Liver (tissue), 3 donors: ENCODE measurements around the gene PPP2R3B.

ENCODE experiments used
- CTCF ChIP-seq: fragments of 150-350 bp; IDR thresholded peaks from 2 replicates; pipeline ENCODE4 v1.5.1; 2017; ENCODE audit warnings: improper control_type of control experiment, low read depth, low read length; ENCODE audit not compliant: missing input control
- EGR1 ChIP-seq, 2 donors: IDR thresholded peaks; 2 replicates each; pipeline ENCODE4 v1.6.1; 2016 to 2018; ENCODE audit warnings: antibody characterized with exemption in 2 of 2, low read depth in 2 of 2
- FOXA1 ChIP-seq: IDR thresholded peaks from 2 replicates; pipeline ENCODE4 v1.6.1; 2016; ENCODE audit warnings: antibody characterized with exemption
- JUND ChIP-seq, 2 donors: IDR thresholded peaks; 2 replicates each; pipeline ENCODE4 v1.6.1; 2016; ENCODE audit warnings: antibody characterized with exemption in 2 of 2
- NR2F2 ChIP-seq: IDR thresholded peaks from 2 replicates; pipeline ENCODE4 v1.6.1; 2016; ENCODE audit warnings: antibody characterized with exemption
- RAD21 ChIP-seq, 2 donors: IDR thresholded peaks; 2 replicates each; pipeline ENCODE4 v1.6.1; 2016; ENCODE audit warnings: antibody characterized with exemption in 2 of 2, mild to moderate bottlenecking in 2 of 2
- RXRA ChIP-seq, 2 donors: IDR thresholded peaks; 2 replicates each; pipeline ENCODE4 v1.6.1; 2017 to 2018; ENCODE audit warnings: antibody characterized with exemption in 2 of 2, mild to moderate bottlenecking in 1 of 2
- SP1 ChIP-seq: IDR thresholded peaks from 2 replicates; pipeline ENCODE4 v1.6.1; 2018; ENCODE audit warnings: antibody characterized with exemption, mild to moderate bottlenecking
- TAF1 ChIP-seq: conservative IDR thresholded peaks from 2 replicates; pipeline ENCODE4 v1.6.1; 2016; ENCODE audit warnings: antibody characterized with exemption, mild to moderate bottlenecking
- YY1 ChIP-seq: IDR thresholded peaks from 2 replicates; pipeline ENCODE4 v1.6.1; 2016; ENCODE audit warnings: antibody characterized with exemption, mild to moderate bottlenecking
- TF ChIP-seq, protein P1 (sequence below): IDR thresholded peaks from 2 replicates; pipeline ENCODE4 v1.6.1; 2016; ENCODE audit warnings: antibody characterized with exemption, mild to moderate bottlenecking
- donor health status: healthy.
- donor health status: healthy.

GRCh38 chrX:310621-311155 is 76.0 kb downstream of the PPP2R3B start:
- TF ChIP-seq CTCF, result no peak
- no peak for TF ChIP-seq SP1
- TF ChIP-seq, protein P1, sequence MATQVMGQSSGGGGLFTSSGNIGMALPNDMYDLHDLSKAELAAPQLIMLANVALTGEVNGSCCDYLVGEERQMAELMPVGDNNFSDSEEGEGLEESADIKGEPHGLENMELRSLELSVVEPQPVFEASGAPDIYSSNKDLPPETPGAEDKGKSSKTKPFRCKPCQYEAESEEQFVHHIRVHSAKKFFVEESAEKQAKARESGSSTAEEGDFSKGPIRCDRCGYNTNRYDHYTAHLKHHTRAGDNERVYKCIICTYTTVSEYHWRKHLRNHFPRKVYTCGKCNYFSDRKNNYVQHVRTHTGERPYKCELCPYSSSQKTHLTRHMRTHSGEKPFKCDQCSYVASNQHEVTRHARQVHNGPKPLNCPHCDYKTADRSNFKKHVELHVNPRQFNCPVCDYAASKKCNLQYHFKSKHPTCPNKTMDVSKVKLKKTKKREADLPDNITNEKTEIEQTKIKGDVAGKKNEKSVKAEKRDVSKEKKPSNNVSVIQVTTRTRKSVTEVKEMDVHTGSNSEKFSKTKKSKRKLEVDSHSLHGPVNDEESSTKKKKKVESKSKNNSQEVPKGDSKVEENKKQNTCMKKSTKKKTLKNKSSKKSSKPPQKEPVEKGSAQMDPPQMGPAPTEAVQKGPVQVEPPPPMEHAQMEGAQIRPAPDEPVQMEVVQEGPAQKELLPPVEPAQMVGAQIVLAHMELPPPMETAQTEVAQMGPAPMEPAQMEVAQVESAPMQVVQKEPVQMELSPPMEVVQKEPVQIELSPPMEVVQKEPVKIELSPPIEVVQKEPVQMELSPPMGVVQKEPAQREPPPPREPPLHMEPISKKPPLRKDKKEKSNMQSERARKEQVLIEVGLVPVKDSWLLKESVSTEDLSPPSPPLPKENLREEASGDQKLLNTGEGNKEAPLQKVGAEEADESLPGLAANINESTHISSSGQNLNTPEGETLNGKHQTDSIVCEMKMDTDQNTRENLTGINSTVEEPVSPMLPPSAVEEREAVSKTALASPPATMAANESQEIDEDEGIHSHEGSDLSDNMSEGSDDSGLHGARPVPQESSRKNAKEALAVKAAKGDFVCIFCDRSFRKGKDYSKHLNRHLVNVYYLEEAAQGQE, result no peak
- no peak for TF ChIP-seq NR2F2
- no peak for TF ChIP-seq RAD21 (IDR thresholded peaks at IDR 0.05)
- TF ChIP-seq FOXA1, result no peak
- no peak for TF ChIP-seq JUND (IDR thresholded peaks at IDR 0.05)
- TF ChIP-seq RXRA (IDR thresholded peaks at IDR 0.05), result no peak
- TF ChIP-seq TAF1, result no peak
- no peak for TF ChIP-seq YY1
- TF ChIP-seq EGR1 (IDR thresholded peaks at IDR 0.05; ENCODE audit: low read depth in 2 of 2), result no peak
